SK-N-SH (cell line): ENCODE measurements around the gene GNPTAB. TPM values are rescaled to one million over a fixed set of nuclear protein-coding genes. Genes with fewer than 3 reads are reported as not detected.
"Not testable (repeated sequence)": the region's sequence is repeated elsewhere in the genome, so short reads cannot be mapped to it uniquely, and the experiment has no call there.

Experiments
- CTCF ChIA-PET: fragments of 300-600, 350-600 bp; formaldehyde crosslinking; extraction: SDS; loops from one replicate; lab custom pipeline; 2021; lab: Yijun Ruan, JAX
- POLR2A ChIA-PET: fragments of 350-600 bp; sonication (Branson Sonifier 250); formaldehyde crosslinking; extraction: SDS; loops from one replicate; lab custom pipeline; 2020; ENCODE audit warnings: antibody characterized with exemption, inconsistent platforms; lab: Yijun Ruan, JAX
- DNase-seq: peaks from one replicate; pipeline ENCODE4 v3.0.0; 2012
- H2AFZ ChIP-seq: fragments of 200-600 bp; sonication (generic); 2 replicates; pipeline ENCODE4 v1.8.1; 2016; ENCODE audit warnings: antibody characterized with exemption, mild to moderate bottlenecking, low read depth
- H3F3A ChIP-seq: fragments of 200-600 bp; sonication (generic); replicated peaks from 2 replicates; pipeline ENCODE3; 2016; ENCODE audit warnings: antibody characterized with exemption, mild to moderate bottlenecking; ENCODE audit not compliant: insufficient read depth
- H3K27ac ChIP-seq, 2 experiments: fragments of 200-500 bp in 1 of 2; fragments of 200-600 bp in 1 of 2; sonication (Bioruptor generic) in 1 of 2; sonication (generic), shearing (Covaris generic) in 1 of 2; 2 replicates each; pipeline versions ENCODE4 v1.5.1 to v1.6.1; 2014 to 2016; ENCODE audit warnings: low read depth in 2 of 2, inconsistent platforms in 1 of 2, low read length in 1 of 2, mild to moderate bottlenecking in 1 of 2, mixed read lengths in 1 of 2
- H3K27me3 ChIP-seq: fragments of 200-600 bp; sonication (generic), shearing (Covaris generic); 2 replicates; pipeline ENCODE4 v1.6.1; 2016; ENCODE audit warnings: mixed run types; ENCODE audit not compliant: insufficient read depth
- H3K36me3 ChIP-seq, 2 experiments: fragments of 200-500 bp in 1 of 2; fragments of 200-600 bp in 1 of 2; sonication (Bioruptor generic) in 1 of 2; sonication (generic) in 1 of 2; replicated peaks in 1 of 2; 2 replicates each; pipeline versions ENCODE3 to v1.5.1; 2014 to 2016; ENCODE audit warnings: low read length in 1 of 2, mild to moderate bottlenecking in 1 of 2; ENCODE audit not compliant: insufficient read depth in 2 of 2, control insufficient read depth in 1 of 2
- H3K4me1 ChIP-seq, 2 experiments: fragments of 200-500 bp in 1 of 2; fragments of 200-600 bp in 1 of 2; sonication (Bioruptor generic) in 1 of 2; sonication (generic), shearing (Covaris generic) in 1 of 2; 2 replicates each; pipeline versions ENCODE4 v1.5.1 to v1.6.1; 2014 to 2016; ENCODE audit warnings: low read depth in 1 of 2, low read length in 1 of 2, mixed run types in 1 of 2; ENCODE audit not compliant: insufficient read depth in 2 of 2, control insufficient read depth in 1 of 2
- H3K4me2 ChIP-seq: fragments of 200-600 bp; sonication (generic), shearing (Covaris generic); 2 replicates; pipeline ENCODE4 v1.6.1; 2017; ENCODE audit warnings: mixed run types
- H3K4me3 ChIP-seq, 2 experiments: fragments of 200-500 bp in 1 of 2; fragments of 200-600 bp in 1 of 2; sonication (Bioruptor generic) in 1 of 2; sonication (generic), shearing (Covaris generic) in 1 of 2; 2 replicates each; pipeline versions ENCODE4 v1.5.1 to v1.8.1; 2014 to 2016; ENCODE audit warnings: low read depth in 2 of 2, inconsistent platforms in 1 of 2, low read length in 1 of 2, mild to moderate bottlenecking in 1 of 2, mixed read lengths in 1 of 2, moderate library complexity in 1 of 2
- H3K79me2 ChIP-seq: fragments of 200-600 bp; sonication (generic); 2 replicates; pipeline ENCODE4 v1.8.1; 2017; ENCODE audit warnings: mild to moderate bottlenecking; ENCODE audit not compliant: insufficient read depth
- H3K9ac ChIP-seq: fragments of 200-600 bp; sonication (generic); 2 replicates; pipeline ENCODE4 v1.6.1; 2017; ENCODE audit warnings: mixed run types
- H3K9me2 ChIP-seq: fragments of 200-600 bp; sonication (generic); 2 replicates; pipeline ENCODE4 v1.6.1; 2017; ENCODE audit warnings: mixed run types
- H3K9me3 ChIP-seq: fragments of 200-600 bp; sonication (generic); 2 replicates; pipeline ENCODE4 v1.6.1; 2017; ENCODE audit warnings: mixed run types, mild to moderate bottlenecking, moderate library complexity
- H4K20me1 ChIP-seq: fragments of 200-600 bp; sonication (generic); 2 replicates; pipeline ENCODE4 v1.6.1; 2017; ENCODE audit warnings: mild to moderate bottlenecking, mixed run types; ENCODE audit not compliant: insufficient read depth
- EZH2phosphoT487 ChIP-seq: fragments of 200-600 bp; sonication (generic); IDR thresholded peaks from 2 replicates; pipeline ENCODE4 v1.6.1; 2017; ENCODE audit warnings: low read depth, mixed run types, mild to moderate bottlenecking, antibody characterized with exemption, moderate library complexity, borderline replicate concordance
- MXI1 ChIP-seq: IDR thresholded peaks from 2 replicates; pipeline ENCODE4 v1.6.1; 2012; ENCODE audit warnings: mild to moderate bottlenecking, low read depth, low read length, improper control_type of control experiment
- RCOR1 ChIP-seq: fragments of 150-350 bp; IDR thresholded peaks from 2 replicates; pipeline ENCODE4 v1.6.1; 2017; ENCODE audit warnings: antibody characterized with exemption, low read length
- SIN3A ChIP-seq: IDR thresholded peaks from 2 replicates; pipeline ENCODE4 v1.6.1; 2012; ENCODE audit warnings: low read depth, mild to moderate bottlenecking, low read length, moderate library complexity, borderline replicate concordance
- TAF1 ChIP-seq: IDR thresholded peaks from 2 replicates; pipeline ENCODE4 v1.6.1; 2012; ENCODE audit warnings: low read depth, mild to moderate bottlenecking, low read length, moderate library complexity, borderline replicate concordance
- TEAD4 ChIP-seq: IDR thresholded peaks from 2 replicates; pipeline ENCODE4 v1.4.0; 2012; ENCODE audit warnings: mild to moderate bottlenecking, borderline replicate concordance; ENCODE audit not compliant: insufficient read depth
- WGBS: methylation state at CpG from one replicate; pipeline ENCODE4 v1.1.6; 2017; ENCODE audit warnings: low lambda C conversion rate; 5-methylcytosine and 5-hydroxymethylcytosine counted together
- polyA plus RNA-seq, 3 experiments: library from polyadenylated mRNA; depleted of rRNA; stranded (reverse); fragments of >200 nt; gene quantifications; 2 replicates each; pipeline ENCODE4 v1.2.3, GENCODE V29; 2012
- TF ChIP-seq, protein P1 (sequence below): IDR thresholded peaks from 2 replicates; pipeline ENCODE4 v1.4.0; 2012; ENCODE audit warnings: low read depth, borderline replicate concordance
- TF ChIP-seq, protein P2 (sequence below): IDR thresholded peaks from 2 replicates; pipeline ENCODE4 v1.4.0; 2012; ENCODE audit warnings: low read depth
- TF ChIP-seq, protein P3 (sequence below): IDR thresholded peaks from 2 replicates; pipeline ENCODE4; 2012
- TF ChIP-seq, protein P4 (sequence below): IDR thresholded peaks from 2 replicates; pipeline ENCODE4 v1.6.1; 2012; ENCODE audit warnings: mild to moderate bottlenecking, low read depth, low read length, moderate library complexity

Gene GNPTAB
- polyA plus RNA-seq, 1 of the 3 experiments (the other 2 are of a cell fraction), result 18.8 TPM

DNA sequence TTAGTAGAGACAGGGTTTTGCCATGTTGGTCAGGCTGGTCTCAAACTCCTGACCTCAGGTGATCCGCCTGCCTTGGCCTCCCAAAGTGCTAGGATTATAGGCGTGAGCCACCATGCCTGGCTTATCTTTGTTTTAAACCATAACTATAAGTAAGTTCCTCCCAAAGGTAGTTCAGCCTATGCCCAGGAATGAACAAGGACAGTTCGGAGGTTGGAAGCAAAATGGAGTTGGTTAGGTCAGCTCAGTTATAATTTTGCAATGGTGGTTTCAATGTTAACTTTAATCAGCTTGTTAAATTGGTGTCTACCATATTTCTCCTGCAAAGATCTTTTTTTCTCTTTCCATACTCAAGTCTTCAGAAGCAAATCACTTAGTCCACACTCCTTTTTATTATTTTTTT lies 36.9 kb upstream of the GNPTAB start:
- H3F3A ChIP-seq, H3K9me3 ChIP-seq, H3K4me1 ChIP-seq, H3K9me2 ChIP-seq, H3K27ac ChIP-seq, H3K4me3 ChIP-seq, DNase-seq, POLR2A ChIA-PET, H3K9ac ChIP-seq, H4K20me1 ChIP-seq, H3K27me3 ChIP-seq, H3K79me2 ChIP-seq, H3K4me2 ChIP-seq, H2AFZ ChIP-seq, CTCF ChIA-PET, H3K36me3 ChIP-seq: not testable (repeated sequence)
- WGBS, result 98% methylated on average over 3 of the region's 3 CpGs

DNA sequence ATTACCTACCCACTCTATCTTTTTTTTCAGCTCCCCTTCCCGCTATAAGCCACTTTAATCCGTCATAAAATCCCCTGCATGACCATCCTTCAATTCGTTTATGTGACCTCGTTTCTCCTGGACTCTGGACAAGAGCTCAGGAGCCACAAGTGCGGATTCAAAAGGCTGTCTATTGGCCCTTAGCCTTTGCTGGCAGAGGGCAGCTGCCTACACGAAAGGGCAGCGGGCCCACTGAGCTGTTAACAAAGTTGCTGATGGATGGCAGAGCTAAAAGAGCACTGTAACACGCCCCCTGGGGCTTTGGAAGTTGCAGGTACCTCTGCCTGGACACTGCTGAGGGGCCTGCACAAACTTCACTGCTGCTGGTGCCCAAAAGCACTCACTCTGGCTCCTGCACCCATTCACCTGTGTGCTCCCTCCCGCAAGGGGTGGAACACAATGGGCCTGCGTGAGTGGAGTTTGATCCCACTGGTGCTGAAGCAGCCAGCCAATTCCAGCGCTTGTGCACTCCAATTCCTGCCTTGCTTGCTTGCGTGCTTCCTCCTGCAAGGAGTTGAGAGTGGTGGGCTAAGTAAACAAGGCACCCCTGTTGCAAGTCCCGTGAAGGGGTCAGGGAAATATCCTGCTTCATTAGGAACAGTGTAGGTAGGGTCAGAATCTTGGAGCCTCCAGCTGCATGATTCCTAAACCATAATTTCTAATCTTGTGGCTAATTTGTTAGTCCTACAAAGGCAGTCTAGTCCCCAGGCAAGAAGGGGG lies 36.0 kb upstream of the GNPTAB start:
- WGBS, result 61% methylated on average over 9 of the region's 13 CpGs
- TF ChIP-seq EZH2phosphoT487 (no peak), TAF1 (no peak), RCOR1 (no peak), SIN3A (no peak), TEAD4 (no peak), MXI1 (no peak)
- TF ChIP-seq, protein P1, sequence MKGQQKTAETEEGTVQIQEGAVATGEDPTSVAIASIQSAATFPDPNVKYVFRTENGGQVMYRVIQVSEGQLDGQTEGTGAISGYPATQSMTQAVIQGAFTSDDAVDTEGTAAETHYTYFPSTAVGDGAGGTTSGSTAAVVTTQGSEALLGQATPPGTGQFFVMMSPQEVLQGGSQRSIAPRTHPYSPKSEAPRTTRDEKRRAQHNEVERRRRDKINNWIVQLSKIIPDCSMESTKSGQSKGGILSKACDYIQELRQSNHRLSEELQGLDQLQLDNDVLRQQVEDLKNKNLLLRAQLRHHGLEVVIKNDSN, result no peak
- TF ChIP-seq, protein P2, sequence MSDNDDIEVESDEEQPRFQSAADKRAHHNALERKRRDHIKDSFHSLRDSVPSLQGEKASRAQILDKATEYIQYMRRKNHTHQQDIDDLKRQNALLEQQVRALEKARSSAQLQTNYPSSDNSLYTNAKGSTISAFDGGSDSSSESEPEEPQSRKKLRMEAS, result no peak
- TF ChIP-seq, protein P3, sequence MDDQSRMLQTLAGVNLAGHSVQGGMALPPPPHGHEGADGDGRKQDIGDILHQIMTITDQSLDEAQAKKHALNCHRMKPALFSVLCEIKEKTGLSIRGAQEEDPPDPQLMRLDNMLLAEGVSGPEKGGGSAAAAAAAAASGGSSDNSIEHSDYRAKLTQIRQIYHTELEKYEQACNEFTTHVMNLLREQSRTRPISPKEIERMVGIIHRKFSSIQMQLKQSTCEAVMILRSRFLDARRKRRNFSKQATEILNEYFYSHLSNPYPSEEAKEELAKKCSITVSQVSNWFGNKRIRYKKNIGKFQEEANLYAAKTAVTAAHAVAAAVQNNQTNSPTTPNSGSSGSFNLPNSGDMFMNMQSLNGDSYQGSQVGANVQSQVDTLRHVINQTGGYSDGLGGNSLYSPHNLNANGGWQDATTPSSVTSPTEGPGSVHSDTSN, result no peak
- TF ChIP-seq, protein P4, sequence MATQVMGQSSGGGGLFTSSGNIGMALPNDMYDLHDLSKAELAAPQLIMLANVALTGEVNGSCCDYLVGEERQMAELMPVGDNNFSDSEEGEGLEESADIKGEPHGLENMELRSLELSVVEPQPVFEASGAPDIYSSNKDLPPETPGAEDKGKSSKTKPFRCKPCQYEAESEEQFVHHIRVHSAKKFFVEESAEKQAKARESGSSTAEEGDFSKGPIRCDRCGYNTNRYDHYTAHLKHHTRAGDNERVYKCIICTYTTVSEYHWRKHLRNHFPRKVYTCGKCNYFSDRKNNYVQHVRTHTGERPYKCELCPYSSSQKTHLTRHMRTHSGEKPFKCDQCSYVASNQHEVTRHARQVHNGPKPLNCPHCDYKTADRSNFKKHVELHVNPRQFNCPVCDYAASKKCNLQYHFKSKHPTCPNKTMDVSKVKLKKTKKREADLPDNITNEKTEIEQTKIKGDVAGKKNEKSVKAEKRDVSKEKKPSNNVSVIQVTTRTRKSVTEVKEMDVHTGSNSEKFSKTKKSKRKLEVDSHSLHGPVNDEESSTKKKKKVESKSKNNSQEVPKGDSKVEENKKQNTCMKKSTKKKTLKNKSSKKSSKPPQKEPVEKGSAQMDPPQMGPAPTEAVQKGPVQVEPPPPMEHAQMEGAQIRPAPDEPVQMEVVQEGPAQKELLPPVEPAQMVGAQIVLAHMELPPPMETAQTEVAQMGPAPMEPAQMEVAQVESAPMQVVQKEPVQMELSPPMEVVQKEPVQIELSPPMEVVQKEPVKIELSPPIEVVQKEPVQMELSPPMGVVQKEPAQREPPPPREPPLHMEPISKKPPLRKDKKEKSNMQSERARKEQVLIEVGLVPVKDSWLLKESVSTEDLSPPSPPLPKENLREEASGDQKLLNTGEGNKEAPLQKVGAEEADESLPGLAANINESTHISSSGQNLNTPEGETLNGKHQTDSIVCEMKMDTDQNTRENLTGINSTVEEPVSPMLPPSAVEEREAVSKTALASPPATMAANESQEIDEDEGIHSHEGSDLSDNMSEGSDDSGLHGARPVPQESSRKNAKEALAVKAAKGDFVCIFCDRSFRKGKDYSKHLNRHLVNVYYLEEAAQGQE, result no peak
- TF ChIP-seq, all 33 proteins: peak for 0

More for the DNA sequence above, 36.0 kb upstream of the GNPTAB start:
- 0 out of 2 replicates have a peak overlapping the region, but pooled peaks have one; percentile 1 for H3K4me2 ChIP-seq
- H3K36me3 ChIP-seq, result no peaks in the 10 kb centered on the region
- H3F3A ChIP-seq, result no peaks in the 10 kb centered on the region
- H3K9me3 ChIP-seq, result no peaks in the 10 kb centered on the region
- no peaks in the 10 kb centered on the region for H3K9me2 ChIP-seq
- H3K9ac ChIP-seq, result no peak overlapping the region; the same call in 1 of the 2 replicates
- H3K4me1 ChIP-seq, result no peaks in the 10 kb centered on the region; a peak in 1 of 4 replicates
- CTCF ChIA-PET, result interaction anchor here (1.4 kb wide), 1 partner anchor 27 kb away, joined by 4 read pairs; no protein-coding TSS in a partner anchor
- DNase-seq, result no peak
- H3K4me3 ChIP-seq, result no peak overlapping the region
- no peaks in the 10 kb centered on the region for H4K20me1 ChIP-seq
- peak overlapping the region in 1 of 2 experiments; percentile 71; a peak in 2 of 4 replicates for H3K27ac ChIP-seq
- no peaks in the 10 kb centered on the region for H3K79me2 ChIP-seq
- POLR2A ChIA-PET, result no interaction called here
- H2AFZ ChIP-seq, result peak overlapping the region; percentile 84; the same call in 1 of the 2 replicates
- H3K27me3 ChIP-seq, result no peaks in the 10 kb centered on the region
